SK-N-SH treated with all-trans-retinoic acid at 6 μM for 48 hours (cell line): ENCODE measurements around the gene ACTN1.

ENCODE experiments used
- ARNTL ChIP-seq: fragments of 450-650 bp; formaldehyde crosslinking; IDR thresholded peaks from 2 replicates; pipeline ENCODE4 v1.5.0; 2020; ENCODE audit warnings: low read depth, mild to moderate bottlenecking, moderate library complexity, borderline replicate concordance
- CREB5 ChIP-seq: fragments of 250-450 bp; sonication (Bioruptor Pico); IDR thresholded peaks from 2 replicates; pipeline ENCODE4 v1.5.1; 2020; ENCODE audit warnings: low read depth, mild to moderate bottlenecking, moderate library complexity
- CSDC2 ChIP-seq: fragments of 250-450 bp; sonication (Bioruptor Pico); IDR thresholded peaks from 2 replicates; pipeline ENCODE4 v1.5.0; 2020; ENCODE audit warnings: mild to moderate bottlenecking, moderate library complexity
- OSR1 ChIP-seq: fragments of 250-450 bp; sonication (Bioruptor Pico); IDR thresholded peaks from 2 replicates; pipeline ENCODE4 v1.8.0; 2022; ENCODE audit warnings: moderate library complexity, mild to moderate bottlenecking, inconsistent platforms
- RARB ChIP-seq: fragments of 250-450 bp; sonication (Bioruptor Pico); IDR thresholded peaks from 2 replicates; pipeline ENCODE4 v1.8.0; 2021; ENCODE audit warnings: mild to moderate bottlenecking, moderate library complexity
- ZNF565 ChIP-seq: fragments of 450-650 bp; formaldehyde crosslinking; conservative IDR thresholded peaks from 2 replicates; pipeline ENCODE4 v1.5.0; 2020; ENCODE audit warnings: low read depth, mild to moderate bottlenecking, moderate library complexity
- ZNF8 ChIP-seq: fragments of 450-650 bp; formaldehyde crosslinking; IDR thresholded peaks from 2 replicates; pipeline ENCODE4 v1.5.0; 2020; ENCODE audit warnings: mild to moderate bottlenecking, moderate library complexity

GRCh38 chr14:68962681-68963080 lies 16.4 kb downstream of the ACTN1 start:
- TF ChIP-seq ZNF565 (CRISPR knock-in tag), result no peak
- TF ChIP-seq CREB5 (CRISPR knock-in tag), result no peak
- TF ChIP-seq ARNTL (CRISPR knock-in tag), result no peak
- TF ChIP-seq ZNF8 (CRISPR knock-in tag), result no peak
- no peak for TF ChIP-seq OSR1 (CRISPR knock-in tag)
- no peak for TF ChIP-seq CSDC2 (CRISPR knock-in tag)
- no peak for TF ChIP-seq RARB (CRISPR knock-in tag)
